ENCODE measurements around the gene GFY.

Gene GFY

DNA sequence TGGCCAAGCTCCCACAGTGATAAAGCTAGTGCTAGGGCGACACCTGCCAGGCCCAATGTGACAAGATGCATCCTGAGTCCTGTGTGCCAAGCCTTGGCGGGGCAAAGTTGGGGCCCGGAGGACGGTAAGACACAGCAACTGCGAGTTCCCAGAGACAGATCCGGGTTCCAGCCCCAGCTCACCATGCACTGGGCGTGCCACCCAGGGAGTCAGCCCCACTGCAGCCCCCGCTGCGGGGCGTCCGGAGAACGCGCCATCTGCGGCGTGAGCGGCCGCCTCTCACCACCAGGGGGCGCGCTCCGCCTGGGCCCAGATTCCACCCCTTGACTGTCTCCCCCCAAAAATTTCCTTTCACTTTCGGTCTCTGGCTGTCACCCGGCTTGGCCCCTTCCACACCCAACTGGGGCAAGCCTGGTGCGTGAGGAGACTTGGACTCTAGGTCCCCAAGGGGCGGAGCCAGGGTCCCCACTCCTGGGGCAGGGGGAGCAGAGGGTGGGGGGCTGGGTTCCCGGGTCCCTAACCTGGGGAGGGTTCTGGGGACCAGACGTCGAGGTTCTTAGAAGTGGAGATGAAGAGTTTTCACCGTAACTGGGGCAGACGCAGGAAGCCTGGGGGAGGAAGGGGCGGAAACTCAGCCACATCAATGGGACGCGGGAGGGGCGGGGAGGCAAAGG, 48.8 kb downstream of the GFY start, which contains the start of gene FLT3LG:
Gene FLT3LG (plus strand): TSS at position 348 of the 674 bp plus-strand sequence. CDS start 425 bp downstream, outside the sequence.
- DNase-seq = peak; percentile 96

DNA sequence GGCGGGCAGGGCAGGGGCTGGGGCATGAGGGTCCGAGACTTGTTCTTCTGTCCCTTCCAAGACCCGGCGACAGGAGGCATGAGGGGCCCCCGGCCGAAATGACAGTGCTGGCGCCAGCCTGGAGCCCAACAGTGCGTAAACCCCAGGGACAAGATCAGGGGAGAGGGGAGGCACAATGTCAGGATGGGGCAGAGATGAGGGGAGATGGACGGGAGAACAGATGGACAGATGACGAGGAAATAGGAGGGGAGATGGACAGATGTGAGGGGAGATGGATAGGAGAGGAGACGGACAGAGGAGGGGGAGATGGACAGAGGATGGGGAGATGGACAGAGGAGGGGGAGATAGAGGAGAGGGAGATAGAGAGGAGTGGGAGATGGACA, 49.3 kb downstream of the GFY start:
- no peak for DNase-seq

DNA sequence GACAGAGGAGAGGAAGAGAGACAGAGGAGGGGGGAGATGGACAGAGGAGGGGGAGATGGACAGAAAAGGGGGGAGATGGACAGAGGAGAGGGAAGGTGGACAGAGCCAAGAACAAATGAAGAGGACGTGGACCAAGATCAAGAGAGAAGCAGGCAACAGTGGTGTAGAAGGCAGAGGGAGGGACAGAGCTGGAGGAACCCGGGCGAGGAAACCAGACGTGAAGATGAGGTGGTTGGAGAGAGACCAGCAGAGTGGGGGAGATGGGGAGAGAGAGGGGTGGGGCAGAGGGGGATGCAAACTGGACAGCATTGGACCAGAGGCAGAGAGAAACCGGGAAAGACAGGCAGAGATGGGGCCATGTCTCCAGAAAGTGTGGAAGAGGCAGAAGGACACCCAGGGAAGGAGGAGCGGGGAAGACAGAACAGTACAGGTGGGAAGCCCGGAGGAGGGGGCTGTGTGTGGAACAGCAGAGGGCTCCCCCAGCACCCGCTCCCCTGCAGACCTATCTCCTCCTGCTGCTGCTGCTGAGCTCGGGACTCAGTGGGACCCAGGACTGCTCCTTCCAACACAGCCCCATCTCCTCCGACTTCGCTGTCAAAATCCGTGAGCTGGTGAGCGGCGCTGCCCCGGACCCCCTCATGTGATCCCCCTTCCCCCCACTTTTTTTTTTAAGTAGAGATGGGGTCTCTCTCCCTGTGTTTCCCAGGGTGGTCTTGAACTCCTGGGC, 50.2 kb downstream of the GFY start:
- DNase-seq = no peak

DNA sequence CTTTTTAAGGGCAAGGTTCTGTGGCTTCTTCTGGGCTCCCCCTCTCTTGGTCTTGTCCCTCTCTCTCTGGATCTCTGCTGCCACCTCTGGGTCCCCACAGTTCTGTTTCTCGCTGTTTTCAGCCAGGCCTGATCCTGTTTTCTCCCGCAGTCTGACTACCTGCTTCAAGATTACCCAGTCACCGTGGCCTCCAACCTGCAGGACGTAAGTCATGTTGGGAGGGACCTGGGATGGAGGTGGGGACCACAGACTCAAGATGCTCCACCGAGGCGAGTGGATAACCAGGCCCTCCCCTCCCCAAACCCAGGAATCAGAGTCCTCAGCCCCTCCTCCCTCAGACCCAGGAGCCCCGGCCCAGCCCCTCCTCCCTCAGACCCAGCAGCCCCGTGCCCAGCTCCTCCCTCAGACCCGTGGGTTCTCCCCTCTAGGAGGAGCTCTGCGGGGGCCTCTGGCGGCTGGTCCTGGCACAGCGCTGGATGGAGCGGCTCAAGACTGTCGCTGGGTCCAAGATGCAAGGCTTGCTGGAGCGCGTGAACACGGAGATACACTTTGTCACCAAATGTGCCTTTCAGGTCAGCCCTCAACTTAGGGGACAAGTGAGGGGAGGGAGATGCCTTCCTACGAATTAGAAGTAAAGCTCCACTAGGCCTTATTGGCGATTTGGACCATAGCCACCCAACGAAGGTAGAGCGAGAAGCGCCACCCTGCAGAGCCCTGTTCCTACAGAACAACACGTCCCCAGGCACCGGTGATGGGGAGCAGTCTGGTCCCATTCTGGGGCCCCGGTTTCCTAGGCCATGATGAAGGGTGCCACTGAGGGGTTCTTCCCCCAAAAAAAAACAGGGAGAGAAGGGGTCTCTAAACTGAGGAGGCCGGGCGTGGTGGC, 51.0 kb downstream of the GFY start:
- peak; percentile 55 for DNase-seq
